CD4-positive, alpha-beta T cell treated with Interferon alpha-2 for 1 hour (primary cell): ENCODE measurements around the gene IGSF5.
"Not testable (repeated sequence)": the region's sequence is repeated elsewhere in the genome, so short reads cannot be mapped to it uniquely, and the experiment has no call there.

Experiments
- DNase-seq, 2 donors: peaks; one replicate each; pipeline ENCODE4 v3.0.0-alpha.2; 2020 to 2022

IGSF5 gene

GRCh38 chr21:39739531-39739930 lies 5.5 kb upstream of the IGSF5 start:
- not testable (repeated sequence) for DNase-seq

- not testable (repeated sequence) for DNase-seq
Observed at GRCh38 chr21:39742561-39742960, 2.4 kb upstream of the IGSF5 start.

- DNase-seq: not testable (repeated sequence)
Observed at GRCh38 chr21:39745332-39745731, 349 bp downstream of the IGSF5 start.

GRCh38 chr21:39750670-39751069 lies 5.7 kb downstream of the IGSF5 start:
- DNase-seq: no peak

- DNase-seq: no peak
Observed at GRCh38 chr21:39754811-39755210, 9.8 kb downstream of the IGSF5 start.

GRCh38 chr21:39756285-39756684 lies 11.3 kb downstream of the IGSF5 start:
- no peak for DNase-seq

GRCh38 chr21:39763272-39763970 lies 18.4 kb downstream of the IGSF5 start:
- DNase-seq: no peak

- DNase-seq: no peak
Observed at GRCh38 chr21:39774227-39774626, 29.2 kb downstream of the IGSF5 start.

GRCh38 chr21:39775816-39776215 lies 30.8 kb downstream of the IGSF5 start:
- no peak for DNase-seq

- no peak for DNase-seq
Observed at GRCh38 chr21:39776589-39776988, 31.6 kb downstream of the IGSF5 start.

- DNase-seq: no peak
Observed at GRCh38 chr21:39781331-39781730, 36.3 kb downstream of the IGSF5 start.

GRCh38 chr21:39788383-39788782 lies 43.4 kb downstream of the IGSF5 start:
- DNase-seq: no peak

GRCh38 chr21:39796466-39796865 lies 51.5 kb downstream of the IGSF5 start:
- DNase-seq: no peak

- DNase-seq: no peak
Observed at GRCh38 chr21:39799178-39799577, 54.2 kb downstream of the IGSF5 start.

- no peak for DNase-seq
Observed at GRCh38 chr21:39800311-39800710, 55.3 kb downstream of the IGSF5 start.

- DNase-seq: no peak
Observed at GRCh38 chr21:39802217-39802616, 57.2 kb downstream of the IGSF5 start.

GRCh38 chr21:39803393-39803792 lies 58.4 kb downstream of the IGSF5 start:
- DNase-seq: no peak

GRCh38 chr21:39804240-39804639 lies 59.3 kb downstream of the IGSF5 start:
- DNase-seq: no peak

GRCh38 chr21:39805983-39806382 lies 61.0 kb downstream of the IGSF5 start:
- no peak for DNase-seq

- DNase-seq: no peak
Observed at GRCh38 chr21:39807738-39808137, 62.8 kb downstream of the IGSF5 start.

GRCh38 chr21:39809936-39810335 lies 65.0 kb downstream of the IGSF5 start:
- DNase-seq: no peak

- DNase-seq: no peak
Observed at GRCh38 chr21:39812983-39813382, 68.0 kb downstream of the IGSF5 start.

GRCh38 chr21:39818557-39818956 lies 73.6 kb downstream of the IGSF5 start:
- no peak for DNase-seq

- DNase-seq: no peak
Observed at GRCh38 chr21:39822042-39822441, 77.1 kb downstream of the IGSF5 start.

GRCh38 chr21:39825250-39825649 lies 80.3 kb downstream of the IGSF5 start:
- no peak for DNase-seq
